ENCODE measurements around the gene EXOC6. TPM values are rescaled to one million over a fixed set of nuclear protein-coding genes. Genes with fewer than 3 reads are reported as not detected.

EXOC6 gene
- total RNA-seq, 1 donor from 2014 or later: 14.2 TPM

DNA sequence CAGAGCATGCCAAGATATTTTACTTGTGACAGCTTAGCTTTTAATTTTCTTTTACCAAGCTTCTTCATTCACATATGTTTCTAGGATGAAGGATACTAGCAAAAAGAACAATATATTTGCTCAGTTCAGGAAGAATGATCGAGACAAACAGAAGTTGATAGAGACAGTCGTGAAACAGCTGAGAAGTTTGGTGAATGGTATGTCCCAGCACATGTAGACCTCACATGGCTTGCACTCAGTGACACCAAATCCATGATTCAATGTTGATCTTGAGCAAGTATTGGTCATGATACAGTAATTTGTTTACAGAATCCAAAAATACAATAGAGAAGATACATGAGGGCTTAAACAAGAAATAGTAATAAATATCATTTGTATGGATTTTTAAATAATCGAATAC lies 209.8 kb downstream of the EXOC6 start:
- Mint-ChIP-seq H3K4me1 (peaks cover 4% of the 10 kb centered on the region), H3K27ac (no peak overlapping the region), H3K27me3 (peaks cover 25% of the 10 kb centered on the region), H3K4me3 (no peak overlapping the region), H3K9me3 (no peaks in the 10 kb centered on the region), H3K36me3 (ENCODE audit: low read depth) (peaks cover 2% of the 10 kb centered on the region)
- intact Hi-C loops (cut with micrococcal nuclease): no loop called here
- DNase-seq: no peak

DNA sequence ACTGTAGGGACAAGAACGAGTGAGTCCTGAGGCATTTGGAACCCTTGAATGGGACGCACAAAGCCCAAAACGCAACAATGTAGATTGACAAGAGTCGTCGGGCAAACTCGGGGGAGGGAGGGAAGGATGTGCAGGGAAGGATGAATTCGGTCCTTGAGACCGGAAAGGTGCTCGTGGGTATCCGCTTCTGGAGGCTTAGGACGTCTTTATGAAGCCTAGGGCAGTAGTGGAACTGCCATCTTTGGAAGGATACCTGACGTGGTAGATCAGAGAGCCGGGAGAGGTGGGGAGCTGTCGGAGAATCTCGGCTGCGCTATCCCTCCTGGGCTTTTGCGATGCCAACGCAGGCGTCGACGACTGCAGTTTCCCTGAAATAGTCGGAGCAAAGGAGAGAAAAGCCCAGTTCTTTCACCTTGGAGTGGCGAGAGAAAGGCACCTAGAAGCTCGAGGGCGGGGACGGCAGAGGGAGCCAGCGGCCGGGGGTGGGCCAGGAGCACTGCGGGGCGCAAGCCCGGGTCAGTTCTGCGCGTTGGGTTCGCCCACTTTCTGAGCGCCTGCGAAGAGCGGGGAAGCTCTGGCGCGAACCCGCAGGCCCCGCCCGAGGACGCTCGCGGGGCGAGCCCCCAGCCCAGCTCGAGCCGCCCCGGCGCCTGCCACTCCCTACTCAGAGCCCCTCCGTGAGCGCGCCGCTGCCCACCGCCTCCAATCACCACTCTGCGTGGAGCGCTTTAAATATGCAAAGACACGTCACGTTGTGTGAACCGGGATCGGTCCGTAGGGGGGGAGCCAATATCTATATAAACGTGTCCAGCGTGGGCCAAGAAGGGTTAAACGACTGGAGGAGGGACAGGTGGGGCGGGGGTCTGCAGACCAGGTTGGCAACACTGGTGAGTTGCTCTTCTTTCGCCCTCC lies 211.9 kb downstream of the EXOC6 start, which contains the start of gene CYP26C1:
CYP26C1 (plus strand) TSS at position 824 of the 912 bp plus-strand sequence. CDS start 466 bp downstream, outside the sequence.
- Mint-ChIP-seq H3K36me3 (ENCODE audit: low read depth) (peaks cover 2% of the 10 kb centered on the region), H3K9me3 (no peaks in the 10 kb centered on the region), H3K27me3 (peaks cover 43% of the 10 kb centered on the region), H3K4me1 (peaks cover 4% of the 10 kb centered on the region), H3K4me3 (peak within 1 kb of the TSS; percentile 80), H3K27ac (no peak within 1 kb of the TSS)
- intact Hi-C loops (cut with micrococcal nuclease): loop anchor here (10.0 kb wide), 1 partner anchor 95 kb away; no protein-coding TSS in a partner anchor
- no peak for DNase-seq

DNA sequence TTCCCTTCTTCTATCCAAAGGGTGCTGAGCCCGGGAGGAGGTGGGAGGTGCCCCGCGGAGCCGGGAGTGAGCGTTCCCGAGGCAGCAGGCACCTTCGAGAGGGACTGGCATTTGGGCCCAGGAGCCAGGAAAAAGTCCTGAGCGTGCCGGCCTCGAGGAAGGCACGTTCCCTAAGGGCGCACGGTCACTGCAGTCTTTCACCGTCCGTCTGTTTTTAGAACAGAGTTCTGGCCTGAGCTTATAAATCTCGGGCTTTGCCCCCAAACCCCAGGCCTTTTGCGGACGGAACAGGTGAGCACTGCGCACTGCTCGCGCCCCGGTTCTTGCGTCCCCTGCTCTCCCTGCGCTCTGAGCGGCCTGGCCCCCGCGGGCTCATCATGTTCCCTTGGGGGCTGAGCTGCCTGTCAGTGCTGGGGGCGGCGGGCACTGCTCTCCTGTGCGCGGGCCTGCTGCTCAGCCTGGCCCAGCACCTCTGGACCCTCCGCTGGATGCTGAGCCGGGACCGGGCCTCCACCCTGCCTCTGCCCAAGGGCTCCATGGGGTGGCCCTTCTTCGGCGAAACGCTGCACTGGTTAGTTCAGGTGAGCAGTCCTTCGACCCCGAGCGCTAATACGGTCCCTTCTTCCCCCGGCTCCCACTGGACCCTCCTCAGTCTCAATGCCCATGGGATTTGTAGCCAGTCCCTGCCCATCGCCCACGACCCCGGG lies 212.7 kb downstream of the EXOC6 start:
- no peak overlapping the region for H3K4me3 Mint-ChIP-seq
- DNase-seq: no peak
- peaks cover 2% of the 10 kb centered on the region for H3K36me3 Mint-ChIP-seq (ENCODE audit: low read depth)
- H3K27me3 Mint-ChIP-seq: peaks cover 46% of the 10 kb centered on the region
- H3K4me1 Mint-ChIP-seq: peaks cover 4% of the 10 kb centered on the region
- intact Hi-C loops (cut with micrococcal nuclease): loop anchor here (10.0 kb wide), 1 partner anchor 96 kb away; no protein-coding TSS in a partner anchor
- H3K27ac Mint-ChIP-seq: no peak overlapping the region
- no peaks in the 10 kb centered on the region for H3K9me3 Mint-ChIP-seq

DNA sequence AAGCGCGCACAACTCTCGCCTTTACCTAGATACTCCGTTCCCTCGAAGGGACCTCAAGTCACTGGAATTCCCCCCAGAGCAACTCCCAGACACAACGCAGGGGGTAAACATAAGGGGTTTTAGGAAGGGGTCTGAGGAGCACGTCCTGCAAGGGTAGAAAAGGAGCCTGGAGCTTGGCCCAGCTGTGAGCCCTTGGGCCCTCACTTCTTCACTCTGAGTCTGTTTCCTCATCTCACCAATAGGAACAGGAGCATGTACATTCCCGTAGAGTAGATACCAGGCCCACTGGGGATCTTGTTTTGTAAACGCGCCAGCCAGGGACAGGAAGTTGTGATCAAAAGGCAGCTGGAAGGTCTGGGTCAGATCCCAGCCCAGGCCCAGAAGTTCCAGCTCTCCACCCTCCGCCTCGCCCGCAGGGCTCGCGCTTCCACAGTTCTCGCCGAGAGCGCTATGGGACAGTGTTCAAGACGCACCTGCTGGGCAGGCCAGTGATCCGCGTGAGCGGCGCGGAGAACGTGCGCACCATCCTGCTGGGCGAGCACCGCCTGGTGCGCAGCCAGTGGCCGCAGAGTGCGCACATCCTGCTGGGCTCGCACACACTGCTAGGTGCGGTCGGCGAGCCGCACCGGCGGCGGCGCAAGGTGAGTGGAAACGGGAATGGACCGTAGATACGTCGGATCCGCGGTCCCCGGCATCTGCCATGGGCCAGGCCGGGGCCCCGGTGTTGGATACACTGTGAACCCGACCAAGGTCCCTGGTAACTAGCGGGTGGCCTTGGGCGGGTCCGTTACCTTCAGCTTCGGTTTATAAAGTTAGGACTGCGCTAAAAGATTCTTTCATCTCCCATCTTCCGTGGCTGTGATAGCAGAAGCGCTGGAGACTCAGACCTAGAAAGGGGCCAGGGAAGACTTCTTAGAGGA lies 213.5 kb downstream of the EXOC6 start:
- intact Hi-C loops (cut with micrococcal nuclease): loop anchor here (2.0 to 10.0 kb wide), 2 partner anchors 15 to 97 kb away; no protein-coding TSS in a partner anchor
- H3K27ac Mint-ChIP-seq: no peak overlapping the region
- DNase-seq: peak; percentile 66

DNA sequence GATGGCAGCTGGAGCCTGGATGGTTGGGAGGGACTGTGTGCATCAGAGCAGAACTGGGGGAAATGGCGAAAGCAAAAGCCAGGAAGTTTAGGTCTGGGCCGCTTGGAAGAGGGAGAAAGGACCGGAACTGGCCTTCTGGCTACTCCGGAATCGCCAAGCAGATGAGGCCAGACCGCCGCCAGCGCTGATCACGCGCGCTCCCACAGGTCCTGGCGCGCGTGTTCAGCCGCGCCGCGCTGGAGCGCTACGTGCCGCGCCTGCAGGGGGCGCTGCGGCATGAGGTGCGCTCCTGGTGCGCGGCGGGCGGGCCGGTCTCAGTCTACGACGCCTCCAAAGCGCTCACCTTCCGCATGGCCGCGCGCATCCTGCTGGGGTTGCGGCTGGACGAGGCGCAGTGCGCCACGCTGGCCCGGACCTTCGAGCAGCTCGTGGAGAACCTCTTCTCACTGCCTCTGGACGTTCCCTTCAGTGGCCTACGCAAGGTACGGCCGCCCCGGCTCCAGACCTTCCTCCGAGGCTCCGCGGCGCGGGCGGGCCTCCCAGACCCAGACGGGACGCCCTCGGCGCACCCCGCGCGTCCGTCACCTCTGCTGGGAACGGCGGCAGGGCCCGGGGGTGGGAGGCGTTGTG lies 214.3 kb downstream of the EXOC6 start:
- H3K9me3 Mint-ChIP-seq: no peaks in the 10 kb centered on the region
- peaks cover 58% of the 10 kb centered on the region for H3K27me3 Mint-ChIP-seq
- H3K36me3 Mint-ChIP-seq (ENCODE audit: low read depth): peaks cover 2% of the 10 kb centered on the region
- H3K4me3 Mint-ChIP-seq: peak overlapping the region; percentile 80
- H3K4me1 Mint-ChIP-seq: peaks cover 9% of the 10 kb centered on the region
- DNase-seq: peak; percentile 86
- intact Hi-C loops (cut with micrococcal nuclease): loop anchor here (2.0 to 10.0 kb wide), 2 partner anchors 14 to 98 kb away; no protein-coding TSS in a partner anchor
- H3K27ac Mint-ChIP-seq: no peak overlapping the region

More for the DNA sequence above, 213.5 kb downstream of the EXOC6 start:
- Mint-ChIP-seq H3K36me3 (ENCODE audit: low read depth) (peaks cover 2% of the 10 kb centered on the region), H3K27me3 (peaks cover 52% of the 10 kb centered on the region), H3K4me1 (peaks cover 6% of the 10 kb centered on the region), H3K4me3 (peak overlapping the region; percentile 80), H3K9me3 (no peaks in the 10 kb centered on the region)

DNA sequence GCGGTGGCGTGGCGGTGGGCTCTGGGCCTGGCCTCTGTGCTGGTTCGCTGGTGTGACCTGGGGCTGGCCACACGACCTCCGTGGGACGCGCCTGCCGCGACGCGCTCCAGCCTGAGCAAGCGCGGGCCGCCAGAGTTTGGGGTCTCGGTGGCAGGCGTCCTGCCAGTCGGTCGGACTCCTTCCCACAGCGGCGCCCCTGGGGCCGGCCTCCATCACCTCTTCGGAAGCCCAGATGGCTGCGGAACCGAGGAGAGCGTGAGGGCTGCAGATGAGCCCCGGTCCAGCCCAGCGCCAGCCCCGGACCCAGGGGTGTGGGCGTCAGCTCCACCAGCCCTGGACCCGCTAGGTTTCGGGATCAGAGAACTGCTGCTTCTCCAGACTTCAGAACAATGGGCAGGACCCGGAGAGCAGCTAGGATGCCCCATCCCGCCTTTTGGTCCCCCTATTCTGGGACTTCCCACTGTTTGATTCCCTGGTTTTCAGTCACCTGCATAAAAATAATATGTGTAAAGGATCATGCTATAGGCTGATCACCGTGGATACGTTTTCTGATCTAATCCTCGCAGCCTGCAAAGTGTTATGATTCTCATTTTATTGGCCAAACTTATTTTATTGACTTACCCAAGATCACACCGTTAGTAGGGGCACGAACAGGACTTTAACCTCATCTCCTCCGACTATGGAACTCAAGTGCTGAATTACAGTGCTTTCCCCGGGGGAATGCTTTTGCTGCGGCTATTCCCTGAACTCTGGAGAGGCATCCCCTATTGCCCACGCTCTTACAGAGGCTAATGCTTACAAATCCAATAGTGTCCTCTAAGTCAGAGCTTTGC lies 215.0 kb downstream of the EXOC6 start:
- DNase-seq: no peak
- peaks cover 64% of the 10 kb centered on the region for H3K27me3 Mint-ChIP-seq
- H3K36me3 Mint-ChIP-seq (ENCODE audit: low read depth): peaks cover 2% of the 10 kb centered on the region
- H3K27ac Mint-ChIP-seq: no peak overlapping the region
- peak overlapping the region; percentile 11 for H3K4me3 Mint-ChIP-seq
- H3K9me3 Mint-ChIP-seq: no peaks in the 10 kb centered on the region
- peaks cover 11% of the 10 kb centered on the region for H3K4me1 Mint-ChIP-seq
- intact Hi-C loops (cut with micrococcal nuclease): loop anchor here (2.0 to 10.0 kb wide), 2 partner anchors 13 to 99 kb away; no protein-coding TSS in a partner anchor

DNA sequence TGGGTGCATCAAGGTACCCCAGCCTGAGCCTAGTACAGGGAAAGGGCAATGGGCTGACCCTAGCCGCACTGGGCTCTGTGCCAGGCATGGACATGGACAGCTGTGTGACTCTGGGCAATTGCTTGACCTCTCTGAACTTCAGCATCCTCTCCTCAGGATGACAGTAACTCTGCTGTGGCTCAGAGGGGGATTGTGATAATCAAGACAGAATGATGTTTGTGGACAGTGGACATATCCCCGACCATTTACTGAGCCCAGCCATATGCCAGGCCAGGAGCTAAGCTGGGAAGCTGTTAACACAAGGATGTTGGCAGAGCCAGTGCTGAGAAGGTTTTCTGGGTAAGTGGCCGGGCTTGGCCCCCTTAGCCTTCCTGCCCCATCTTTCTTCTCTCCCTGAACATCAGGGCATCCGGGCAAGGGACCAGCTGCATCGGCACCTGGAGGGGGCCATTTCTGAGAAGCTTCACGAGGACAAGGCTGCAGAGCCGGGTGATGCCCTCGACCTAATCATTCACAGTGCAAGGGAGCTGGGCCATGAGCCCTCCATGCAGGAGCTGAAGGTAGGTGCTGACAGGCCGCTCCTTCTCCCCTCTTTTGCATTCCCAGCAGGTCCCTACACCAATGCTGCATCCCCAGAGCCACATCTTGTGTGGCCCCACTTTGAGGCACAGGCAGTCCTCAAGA lies 215.8 kb downstream of the EXOC6 start:
- Mint-ChIP-seq H3K27ac (no peak overlapping the region), H3K4me1 (peaks cover 15% of the 10 kb centered on the region), H3K36me3 (ENCODE audit: low read depth) (peaks cover 2% of the 10 kb centered on the region), H3K9me3 (no peaks in the 10 kb centered on the region), H3K27me3 (peaks cover 70% of the 10 kb centered on the region), H3K4me3 (peak overlapping the region; percentile 11)
- DNase-seq: no peak
- intact Hi-C loops (cut with micrococcal nuclease): loop anchor here (2.0 to 10.0 kb wide), 2 partner anchors 13 to 99 kb away; no protein-coding TSS in a partner anchor

DNA sequence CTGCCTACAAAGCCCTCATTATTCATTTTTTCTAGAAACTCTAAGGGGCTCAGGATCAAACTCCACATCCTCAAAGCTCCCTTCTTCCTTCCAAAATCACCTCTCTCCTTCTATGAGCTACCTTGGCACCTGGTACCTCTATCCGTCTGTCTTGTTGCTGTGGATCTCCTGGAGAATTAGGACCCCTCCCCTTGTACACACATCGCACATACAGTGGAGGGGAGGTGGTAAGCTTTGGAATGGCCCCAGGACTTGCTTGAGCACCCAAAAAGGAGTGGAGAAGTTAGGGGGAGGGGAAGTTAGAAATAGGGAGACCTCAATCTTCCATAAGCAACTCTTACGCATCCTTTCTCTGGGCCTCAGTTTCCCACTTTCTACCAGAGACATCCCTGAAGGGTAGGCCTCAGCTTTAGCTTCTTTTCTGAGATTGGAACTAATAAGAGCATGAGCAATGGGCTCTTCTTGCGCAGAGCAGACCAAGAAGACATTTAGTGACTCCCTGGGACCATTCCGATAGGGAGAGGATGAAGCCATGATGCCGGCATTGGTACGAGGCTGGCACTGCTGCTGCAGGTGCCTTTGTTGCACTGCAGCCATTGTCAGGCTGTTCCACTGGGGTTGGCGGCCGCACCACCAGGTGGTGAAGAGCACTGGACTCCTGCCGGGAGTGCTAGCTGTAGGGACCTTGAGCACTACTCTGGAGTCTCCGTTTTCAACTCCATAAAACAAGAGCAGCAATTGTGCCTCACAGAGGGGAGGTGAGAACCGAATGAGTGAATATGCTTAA lies 216.7 kb downstream of the EXOC6 start:
- DNase-seq: no peak
- Mint-ChIP-seq H3K4me3 (no peak overlapping the region), H3K36me3 (ENCODE audit: low read depth) (peaks cover 2% of the 10 kb centered on the region), H3K4me1 (peaks cover 15% of the 10 kb centered on the region), H3K27ac (no peak overlapping the region), H3K9me3 (no peaks in the 10 kb centered on the region), H3K27me3 (peaks cover 73% of the 10 kb centered on the region)
- intact Hi-C loops (cut with micrococcal nuclease): loop anchor here (10.0 kb wide), 1 partner anchor 100 kb away; no protein-coding TSS in a partner anchor

DNA sequence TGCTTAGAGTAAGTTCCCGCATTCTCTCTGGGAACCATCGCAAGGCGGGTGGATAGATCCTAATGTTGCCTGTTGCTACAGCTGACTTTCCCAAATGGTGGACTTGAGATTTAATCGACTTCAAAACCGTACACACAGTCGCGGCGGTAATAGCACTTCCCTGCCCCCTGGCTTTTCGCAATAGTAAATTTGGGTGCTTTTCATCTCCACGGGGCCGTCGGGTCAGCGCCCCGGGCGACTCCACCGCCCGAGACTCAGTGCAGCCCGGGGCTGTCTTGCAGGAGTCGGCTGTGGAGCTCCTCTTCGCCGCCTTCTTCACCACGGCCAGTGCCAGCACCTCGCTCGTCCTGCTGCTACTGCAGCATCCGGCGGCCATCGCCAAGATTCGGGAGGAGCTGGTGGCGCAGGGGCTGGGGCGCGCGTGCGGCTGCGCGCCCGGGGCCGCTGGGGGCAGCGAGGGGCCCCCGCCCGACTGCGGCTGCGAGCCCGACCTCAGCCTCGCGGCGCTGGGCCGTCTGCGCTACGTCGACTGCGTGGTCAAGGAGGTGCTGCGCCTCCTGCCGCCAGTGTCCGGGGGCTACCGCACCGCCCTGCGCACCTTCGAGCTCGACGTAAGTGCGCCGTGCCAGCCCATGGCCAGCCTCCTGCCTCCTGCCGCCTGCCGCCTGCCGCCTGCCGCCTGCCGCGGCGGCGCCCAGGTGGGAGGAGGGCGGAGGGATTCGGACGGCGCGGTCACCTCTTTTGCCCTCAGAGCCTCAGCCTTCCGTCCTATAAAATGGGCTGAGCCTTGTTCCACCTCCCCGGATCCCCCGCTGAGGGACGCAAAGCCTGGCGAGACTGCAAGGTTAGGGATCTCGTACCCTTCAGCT lies 217.6 kb downstream of the EXOC6 start:
- no peak for DNase-seq
- H3K27ac Mint-ChIP-seq: no peak overlapping the region
- H3K27me3 Mint-ChIP-seq: peaks cover 79% of the 10 kb centered on the region
- no peak overlapping the region for H3K4me3 Mint-ChIP-seq
- H3K4me1 Mint-ChIP-seq: peaks cover 15% of the 10 kb centered on the region
- H3K9me3 Mint-ChIP-seq: no peaks in the 10 kb centered on the region
- intact Hi-C loops (cut with micrococcal nuclease): loop anchor here (10.0 kb wide), 1 partner anchor 101 kb away; no protein-coding TSS in a partner anchor
- peaks cover 2% of the 10 kb centered on the region for H3K36me3 Mint-ChIP-seq (ENCODE audit: low read depth)

DNA sequence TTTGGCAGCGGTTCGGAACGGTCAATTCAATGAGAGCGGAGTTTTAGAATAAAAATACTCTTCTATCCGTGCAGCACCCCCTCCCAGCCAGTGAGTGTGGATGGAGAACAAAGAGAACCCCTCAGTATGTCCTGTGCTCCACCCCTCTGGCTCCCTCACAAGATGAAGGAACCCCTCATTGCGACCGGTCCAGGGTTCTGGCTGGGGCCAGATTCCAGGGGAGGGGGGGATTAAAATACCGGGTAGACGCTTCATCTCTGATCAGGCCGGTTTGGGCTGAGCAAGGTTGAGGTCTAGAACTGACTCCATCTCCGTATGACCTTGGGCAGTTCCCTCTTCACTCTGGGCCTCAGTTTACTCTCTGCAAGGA lies 218.2 kb downstream of the EXOC6 start:
- intact Hi-C loops (cut with micrococcal nuclease): loop anchor here (10.0 kb wide), 1 partner anchor 102 kb away; no protein-coding TSS in a partner anchor
- peaks cover 18% of the 10 kb centered on the region for H3K4me1 Mint-ChIP-seq
- no peaks in the 10 kb centered on the region for H3K9me3 Mint-ChIP-seq
- no peak for DNase-seq
- no peaks in the 10 kb centered on the region for H3K36me3 Mint-ChIP-seq (ENCODE audit: low read depth)
- H3K27me3 Mint-ChIP-seq: peaks cover 81% of the 10 kb centered on the region
- H3K27ac Mint-ChIP-seq: no peak overlapping the region
- no peak overlapping the region for H3K4me3 Mint-ChIP-seq

Data from activated CD4-positive, alpha-beta T cell treated with anti-CD3 and anti-CD28 coated beads, Interleukin-2, amount 10 ng/mL, durations not matched to agents 24 days and 14 days (primary cell).